Inflammatory macrophage (primary cell): Measurements from ENCODE around the gene PLCB1.
"Not testable (repeated sequence)": the region's sequence is repeated elsewhere in the genome, so short reads cannot be mapped to it uniquely, and the experiment has no call there.

Experiments
- DNase-seq, 2 donors: peaks; one replicate each; pipeline ENCODE4 v3.0.0-alpha.2; 2020 to 2022

PLCB1 gene

DNA sequence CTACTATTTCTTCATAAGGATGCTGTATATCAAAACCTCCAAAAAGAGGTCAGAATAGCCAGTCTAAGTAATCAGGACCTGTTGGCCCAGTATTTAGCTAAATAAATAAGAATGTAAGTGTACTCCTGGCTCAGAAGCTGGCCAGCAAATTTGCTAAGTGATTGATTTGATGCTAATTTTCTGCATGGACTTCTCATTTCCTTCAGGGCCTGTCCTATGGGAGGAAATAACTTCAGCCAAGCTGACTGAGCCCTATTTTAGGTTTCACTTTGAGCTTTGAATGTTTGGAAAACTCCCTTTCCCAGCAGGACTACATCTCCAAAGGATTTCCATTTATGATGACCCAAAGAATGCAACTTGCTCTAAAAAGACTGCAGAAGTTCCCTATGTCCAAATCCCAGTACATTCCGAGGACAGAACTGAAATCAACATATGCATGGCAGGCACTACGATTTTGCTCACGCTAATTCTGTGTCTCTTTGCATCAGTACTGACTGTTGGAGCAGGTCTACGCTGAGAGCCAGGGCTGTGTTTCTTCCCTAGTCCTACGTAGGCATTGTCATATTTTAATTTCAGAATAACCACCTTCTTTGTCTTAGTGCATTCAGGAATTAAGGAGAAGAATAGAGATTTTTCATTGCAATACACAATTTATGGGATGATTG, 495.4 kb downstream of the PLCB1 start:
- DNase-seq: no peak

DNA sequence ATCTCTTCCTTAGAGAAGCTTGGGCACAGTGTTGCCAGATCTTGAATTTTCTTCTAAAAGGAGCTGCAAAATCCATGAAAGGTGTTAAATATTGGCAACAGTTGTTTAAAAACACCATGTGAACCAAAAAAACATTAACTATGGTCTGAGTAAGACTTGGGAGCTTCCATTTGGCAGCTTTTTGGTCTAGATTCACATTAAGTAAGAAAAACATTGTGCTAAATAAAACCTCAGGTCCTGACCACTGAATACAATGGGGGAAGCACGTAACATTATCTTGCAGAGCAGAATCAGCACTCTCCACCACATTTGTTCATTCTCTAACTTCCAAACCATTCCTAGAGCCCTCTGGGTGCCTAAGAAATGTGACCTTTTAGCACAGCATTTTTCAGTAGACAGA, 499.2 kb downstream of the PLCB1 start:
- DNase-seq: no peak

DNA sequence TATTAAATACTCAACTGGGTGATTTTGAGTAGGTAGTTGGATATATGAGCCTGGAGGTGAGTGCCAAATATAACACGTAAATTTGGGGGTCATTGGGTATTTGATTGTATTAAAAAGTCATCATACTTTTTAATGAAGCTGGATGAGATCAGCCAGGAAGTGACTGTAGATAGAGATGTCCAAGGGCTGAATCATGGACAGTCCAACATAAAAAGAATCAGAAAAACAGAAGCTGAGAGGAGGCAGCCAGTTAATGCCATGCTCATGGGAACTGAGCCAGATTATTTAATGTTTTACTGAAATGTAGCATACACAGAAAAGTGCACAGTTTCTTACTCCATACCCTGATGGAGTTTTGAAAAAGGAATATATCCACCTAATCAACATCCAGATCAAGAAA, 501.3 kb downstream of the PLCB1 start:
- no peak for DNase-seq

DNA sequence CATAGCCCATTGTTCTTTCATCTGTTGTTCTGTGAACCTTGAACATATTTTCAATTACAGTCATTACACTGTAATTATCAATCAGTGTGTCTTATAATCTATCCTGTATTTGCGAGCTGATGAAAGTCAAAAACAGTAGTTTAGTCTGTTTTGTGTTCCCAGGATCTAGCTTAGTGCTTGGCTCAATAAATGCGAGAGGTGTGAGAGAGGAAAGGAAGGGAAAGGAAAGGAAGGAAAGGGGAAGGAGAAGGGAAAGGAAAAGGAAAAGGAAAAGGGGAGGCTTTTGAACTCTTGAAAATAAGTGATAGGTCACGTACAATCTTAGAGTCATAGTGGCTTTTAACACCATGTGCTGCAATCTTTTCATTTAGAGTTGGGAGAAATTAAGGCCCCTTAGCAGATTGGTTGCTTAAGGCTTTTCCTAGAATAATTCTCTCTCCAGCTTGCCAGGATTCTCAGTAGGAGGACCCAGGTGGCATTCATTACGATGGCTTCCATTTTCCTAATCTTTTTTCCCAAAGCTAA, 503.0 kb downstream of the PLCB1 start:
- DNase-seq: no peak

DNA sequence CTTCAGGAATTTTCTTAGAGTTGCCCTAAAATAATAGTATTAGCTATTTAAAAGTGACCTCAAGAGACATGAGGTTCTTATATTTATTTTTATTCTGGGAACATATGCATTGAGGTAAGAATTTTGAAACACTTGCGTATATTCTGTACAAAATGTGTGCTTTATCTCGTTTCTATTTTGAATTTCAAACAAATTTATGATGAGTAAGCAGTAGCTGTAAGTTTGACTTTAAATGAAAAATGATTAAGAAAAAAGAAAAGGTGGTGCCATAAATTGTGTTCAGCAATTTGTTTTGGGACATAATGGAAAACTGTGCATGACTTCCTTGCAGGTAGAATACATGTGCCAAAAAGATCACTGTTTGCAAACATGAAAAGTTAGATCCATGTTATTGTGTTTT, 503.8 kb downstream of the PLCB1 start:
- DNase-seq: no peak

DNA sequence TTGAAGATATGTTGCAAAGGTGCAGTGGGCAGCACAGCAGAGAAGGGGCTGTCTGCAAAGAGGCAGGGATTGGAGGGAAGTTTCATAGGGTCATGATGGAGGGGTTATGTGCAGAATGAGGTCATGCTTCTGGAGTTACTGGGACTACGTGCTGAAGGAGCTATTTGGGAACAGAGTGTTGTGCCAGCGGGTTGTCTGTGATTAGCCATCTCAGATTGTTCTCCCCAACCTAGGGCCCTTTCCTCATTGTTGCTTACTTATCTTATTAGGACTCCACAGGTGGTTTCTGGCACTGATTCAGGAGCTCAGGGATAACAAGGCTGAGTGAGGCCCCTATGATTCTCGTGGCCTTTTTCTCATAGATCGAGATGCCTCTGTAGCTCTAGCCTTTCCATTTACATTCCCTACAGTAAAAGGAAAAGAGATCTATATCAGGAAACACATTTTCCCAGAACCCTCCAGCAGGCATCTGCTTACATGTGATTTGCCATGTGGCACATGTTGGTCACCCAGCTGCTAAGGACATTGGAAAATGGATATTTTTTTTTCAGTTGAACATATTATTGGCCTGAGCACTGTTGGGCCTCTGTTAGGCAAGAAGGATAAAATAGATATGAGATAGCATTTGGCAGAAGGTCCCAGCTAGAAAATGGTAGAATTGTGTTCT, 507.2 kb downstream of the PLCB1 start:
- no peak for DNase-seq

DNA sequence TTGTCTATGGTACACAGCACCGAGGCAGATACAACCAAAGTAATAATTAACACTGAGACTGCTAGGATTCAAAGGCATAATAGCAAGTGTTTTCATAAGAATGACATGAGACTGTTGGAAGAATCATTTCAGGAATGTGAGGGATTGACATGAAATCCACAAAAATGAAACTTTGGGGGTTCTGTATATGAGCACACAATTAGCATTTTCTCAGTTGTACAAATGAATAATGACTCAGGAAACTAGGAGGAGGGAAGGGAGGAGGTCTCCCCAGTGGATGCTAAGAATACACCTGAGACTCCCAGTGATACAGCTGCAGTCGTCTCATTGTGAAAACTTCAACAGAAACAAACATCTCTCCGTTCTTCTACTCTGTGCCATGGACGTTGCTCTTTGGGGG, 508.4 kb downstream of the PLCB1 start:
- DNase-seq: no peak

DNA sequence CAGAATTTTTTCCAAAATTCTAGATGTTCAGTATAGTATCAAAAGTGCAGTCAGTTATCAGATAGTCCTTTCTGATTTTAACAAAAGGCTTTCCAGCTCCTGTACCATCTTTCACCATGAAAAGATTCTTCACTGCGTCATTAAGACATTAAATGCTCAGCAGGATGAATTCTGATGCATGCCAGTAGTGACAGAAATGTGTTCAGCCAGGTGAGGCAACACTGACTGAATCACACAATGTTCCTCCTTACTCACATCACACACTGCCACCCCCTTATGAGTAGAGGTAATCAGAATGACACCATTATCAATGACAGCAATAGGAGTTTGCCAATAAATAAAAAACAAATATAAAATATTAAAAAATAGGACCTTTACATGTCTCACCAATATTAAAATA, 510.2 kb downstream of the PLCB1 start:
- no peak for DNase-seq

DNA sequence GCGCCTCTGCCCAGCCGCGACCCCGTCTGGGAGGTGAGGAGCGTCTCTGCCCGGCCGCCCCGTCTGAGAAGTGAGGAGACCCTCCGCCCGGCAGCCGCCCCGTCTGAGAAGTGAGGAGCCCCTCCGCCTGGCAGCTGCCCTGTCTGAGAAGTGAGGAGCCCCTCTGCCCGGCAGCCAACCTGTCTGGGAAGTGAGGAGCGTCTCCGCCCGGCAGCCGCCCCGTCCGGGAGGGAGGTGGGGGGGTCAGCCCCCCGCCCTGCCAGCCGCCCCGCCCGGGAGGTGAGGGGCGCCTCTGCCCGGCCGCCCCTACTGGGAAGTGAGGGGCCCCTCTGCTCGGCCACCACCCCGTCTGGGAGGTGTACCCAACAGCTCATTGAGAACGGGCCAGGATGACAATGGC, 512.4 kb downstream of the PLCB1 start:
- DNase-seq: not testable (repeated sequence)

DNA sequence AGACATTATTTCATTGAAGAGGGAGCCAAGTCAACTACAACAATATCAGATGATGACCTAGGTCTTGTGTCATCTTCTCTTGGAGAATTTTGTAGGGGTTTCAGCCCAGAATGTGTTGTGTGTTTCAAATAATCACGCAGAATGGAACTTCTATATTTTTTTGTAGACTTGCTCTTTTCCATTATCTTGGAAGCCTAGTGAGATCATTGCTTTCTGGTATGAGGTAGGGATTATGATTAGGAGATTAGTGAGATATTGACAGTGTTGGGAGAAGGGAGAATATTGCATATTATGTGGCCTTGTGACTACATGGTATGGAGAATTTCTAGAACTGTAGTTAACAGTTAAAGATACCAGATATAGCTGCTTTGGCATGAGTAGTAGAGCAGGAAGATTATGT, 513.3 kb downstream of the PLCB1 start:
- no peak for DNase-seq

DNA sequence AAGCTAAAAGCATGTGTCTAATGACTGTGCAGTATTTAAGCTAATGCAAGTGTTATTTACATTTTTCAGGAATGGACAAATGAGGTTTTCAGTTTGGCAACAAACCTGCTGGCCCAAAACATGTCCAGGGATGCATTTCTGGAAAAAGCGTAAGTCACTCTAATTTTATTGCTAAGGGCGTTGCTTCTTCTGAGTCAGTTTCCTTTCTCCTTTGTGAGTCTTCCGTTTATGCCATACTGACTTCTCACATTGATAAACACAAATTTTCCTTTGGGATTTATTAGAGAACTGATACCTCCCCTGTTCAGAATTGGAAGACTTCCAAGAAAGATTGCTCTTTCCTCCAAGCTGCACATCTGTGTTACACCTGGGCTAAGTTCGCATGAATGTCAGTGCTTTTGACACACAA, 514.0 kb downstream of the PLCB1 start:
- DNase-seq: no peak

DNA sequence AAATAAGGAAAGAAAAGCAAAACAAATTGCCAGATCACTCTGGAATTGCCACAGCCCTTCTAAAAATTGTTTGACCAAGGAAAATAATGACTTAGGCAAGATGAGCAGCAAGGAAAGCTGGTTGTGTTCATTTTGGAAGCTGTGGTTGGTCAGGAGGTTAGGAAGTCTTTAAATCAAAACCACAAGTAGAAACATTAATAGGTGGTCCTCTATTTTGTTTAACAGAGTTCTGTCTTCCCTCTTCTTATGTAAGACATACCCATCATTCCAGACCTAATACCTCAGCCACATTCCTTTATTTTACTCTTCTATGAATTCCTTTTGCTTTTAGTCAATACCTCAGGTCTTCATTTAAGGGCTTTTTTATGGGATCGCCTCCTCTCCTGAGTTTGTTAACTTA, 514.6 kb downstream of the PLCB1 start:
- DNase-seq: no peak

DNA sequence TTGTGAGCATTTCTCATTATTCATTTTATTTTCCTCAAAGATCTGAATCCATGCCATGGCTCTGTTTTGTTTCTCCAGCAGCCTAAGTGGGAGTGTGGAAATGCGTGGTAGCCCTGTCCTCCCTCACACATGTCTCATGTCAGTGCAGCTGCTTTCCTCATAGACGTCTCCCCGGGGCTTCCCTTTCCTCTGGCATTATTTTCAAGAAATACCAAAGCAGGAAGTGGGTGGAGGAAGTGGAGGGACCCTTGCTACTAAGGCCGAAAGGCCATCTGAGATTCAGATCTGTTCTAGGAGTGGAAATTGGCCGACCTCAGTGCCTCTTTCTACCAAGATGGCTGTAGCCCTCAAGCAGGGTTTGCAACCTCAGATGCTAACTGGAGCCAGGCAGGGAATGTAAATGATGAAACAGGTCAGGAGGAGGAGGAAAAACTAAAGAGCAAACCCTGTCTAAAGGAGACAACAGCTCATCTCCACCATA, 515.9 kb downstream of the PLCB1 start:
- peak; percentile 76 to 80 for DNase-seq

DNA sequence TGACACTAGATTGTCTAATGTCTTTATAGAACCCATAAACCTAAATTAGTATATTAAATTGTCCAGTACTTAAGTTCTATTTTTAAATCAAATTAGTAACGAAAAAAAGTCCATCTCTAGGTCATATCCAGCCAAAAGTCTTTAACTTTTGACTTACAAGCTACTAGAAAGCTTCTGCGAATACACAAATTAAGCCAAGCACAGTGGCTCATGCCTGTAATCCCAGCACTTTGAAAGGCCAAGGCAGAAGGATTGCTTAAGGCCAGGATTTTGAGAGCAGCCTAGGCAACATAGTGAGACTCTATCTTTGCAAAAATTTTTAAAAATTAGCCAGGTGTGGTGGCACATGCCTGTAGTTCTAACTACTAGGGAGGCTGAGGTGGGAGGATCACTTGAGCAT, 516.4 kb downstream of the PLCB1 start:
- no peak for DNase-seq

DNA sequence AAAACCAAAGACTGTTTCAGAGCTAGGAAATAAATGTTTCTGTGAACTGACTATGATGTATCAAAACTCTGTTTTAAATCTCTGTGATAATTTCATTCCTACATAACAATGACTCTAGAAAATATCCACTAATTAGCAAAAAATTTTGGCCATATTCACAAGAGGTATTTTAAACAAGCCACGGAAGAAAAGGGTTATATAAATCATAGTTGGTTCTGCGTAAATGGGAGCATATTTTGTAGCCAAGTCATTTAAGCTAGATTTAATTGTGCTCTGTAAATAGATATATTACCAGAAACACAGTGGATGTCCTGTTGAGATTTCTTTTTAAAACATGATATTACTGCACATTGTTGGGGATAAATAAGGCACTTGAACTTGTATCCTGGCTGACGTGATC, 520.3 kb downstream of the PLCB1 start:
- no peak for DNase-seq

DNA sequence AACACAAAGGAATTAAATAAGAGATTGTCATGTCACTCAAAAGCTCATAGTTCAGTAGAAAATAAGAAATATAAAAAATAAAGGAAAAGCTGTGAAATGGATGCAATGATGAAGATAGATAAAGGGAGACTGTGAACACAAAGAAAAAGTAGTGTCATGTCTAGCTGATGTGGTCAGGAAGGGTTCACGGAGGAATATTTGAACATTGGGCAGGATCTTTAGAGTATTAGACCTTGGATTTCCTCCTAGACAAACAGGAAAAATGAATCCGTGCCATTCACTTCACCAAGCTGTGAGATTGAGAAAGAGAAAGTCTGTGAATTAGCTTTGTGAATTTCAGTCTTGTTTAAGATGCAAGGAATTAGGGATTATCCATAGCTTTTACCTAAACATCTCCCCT, 522.4 kb downstream of the PLCB1 start:
- no peak for DNase-seq

DNA sequence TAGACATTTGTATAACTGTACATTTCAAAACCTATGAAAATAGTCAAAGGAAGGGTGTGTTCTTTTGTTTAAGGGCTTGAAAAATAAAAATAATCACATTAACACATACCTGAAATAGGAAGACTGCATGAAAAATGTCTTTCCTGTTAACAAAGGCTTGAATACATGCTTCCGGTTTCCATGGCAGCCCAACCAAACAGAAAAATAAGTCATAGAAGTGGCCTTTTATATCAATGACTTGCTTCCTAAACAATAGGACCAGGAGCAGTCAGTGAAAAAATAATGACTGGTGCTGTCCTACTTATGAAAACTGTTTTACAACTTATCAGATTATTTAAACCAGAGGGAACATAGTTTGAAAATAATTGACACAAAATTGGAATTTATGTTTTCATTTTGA, 524.3 kb downstream of the PLCB1 start:
- DNase-seq: no peak

DNA sequence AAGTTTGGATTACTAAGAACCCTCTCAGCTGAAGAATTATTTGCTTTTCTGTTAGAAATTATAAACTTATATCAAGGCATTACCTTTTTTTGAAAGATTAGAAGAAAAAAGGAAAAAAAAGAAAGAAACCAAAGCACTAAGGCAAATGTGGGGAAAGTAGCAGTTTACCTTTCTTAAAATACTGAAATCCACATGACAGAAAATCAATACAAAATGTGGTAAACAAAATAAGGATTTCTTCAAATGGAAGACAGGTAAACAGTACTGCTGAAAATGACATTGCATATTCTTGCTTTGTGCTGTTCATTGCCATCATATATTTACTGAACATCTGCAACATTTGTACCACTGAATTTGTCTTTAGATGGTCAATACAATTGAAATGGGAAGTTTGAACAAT, 525.6 kb downstream of the PLCB1 start:
- no peak for DNase-seq

DNA sequence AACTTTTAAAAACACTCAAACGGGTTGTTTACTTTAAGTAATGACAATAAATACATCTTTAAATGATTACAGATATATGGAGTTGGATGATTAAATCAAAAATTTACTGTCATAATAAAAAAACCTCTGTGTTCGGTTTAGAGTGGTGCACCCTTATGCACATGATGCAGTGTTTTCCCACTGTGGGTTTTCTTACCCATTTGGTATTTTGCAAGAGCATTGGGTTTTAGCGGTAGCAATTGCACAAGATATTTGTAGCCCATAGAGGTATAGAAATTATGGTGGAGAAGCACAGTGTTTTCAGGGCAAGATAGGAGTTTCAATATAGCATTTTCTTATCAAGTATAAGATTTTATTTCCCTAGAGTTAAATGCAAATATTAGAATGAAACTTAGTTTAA, 526.0 kb downstream of the PLCB1 start:
- no peak for DNase-seq

DNA sequence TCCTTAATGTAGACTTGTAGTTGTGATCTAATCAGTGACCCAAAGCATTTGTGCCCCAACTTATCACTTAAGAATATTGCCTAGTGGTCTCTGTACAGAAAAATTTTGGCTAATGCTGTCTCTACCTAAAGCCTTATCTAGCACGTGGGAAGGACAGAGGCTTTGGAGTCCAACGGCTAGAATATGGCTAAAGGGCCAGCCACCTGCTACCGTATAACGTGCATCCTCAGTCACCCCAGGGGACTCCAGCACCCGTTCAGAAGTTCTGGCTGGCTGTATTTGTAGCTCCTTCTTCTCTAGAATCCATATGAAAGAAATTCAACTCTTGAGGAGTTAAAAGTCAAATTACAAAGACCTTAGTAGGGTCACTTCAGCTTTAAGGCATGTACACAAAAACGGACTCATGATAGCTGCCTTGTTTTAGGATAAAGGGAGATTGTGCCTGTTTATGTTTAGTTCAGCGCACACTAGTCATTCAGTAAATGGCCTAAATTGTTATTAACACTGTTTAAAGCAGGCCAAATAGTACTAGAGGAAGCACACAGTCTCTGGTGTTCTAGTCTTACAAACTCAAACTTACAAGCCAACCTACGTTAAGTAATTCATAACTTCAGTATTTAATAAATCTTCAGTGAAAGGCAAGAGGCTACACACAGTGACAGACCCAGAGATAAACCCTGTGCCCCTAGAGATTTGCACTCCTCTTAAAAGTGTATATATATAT, 529.3 kb downstream of the PLCB1 start:
- no peak for DNase-seq

DNA sequence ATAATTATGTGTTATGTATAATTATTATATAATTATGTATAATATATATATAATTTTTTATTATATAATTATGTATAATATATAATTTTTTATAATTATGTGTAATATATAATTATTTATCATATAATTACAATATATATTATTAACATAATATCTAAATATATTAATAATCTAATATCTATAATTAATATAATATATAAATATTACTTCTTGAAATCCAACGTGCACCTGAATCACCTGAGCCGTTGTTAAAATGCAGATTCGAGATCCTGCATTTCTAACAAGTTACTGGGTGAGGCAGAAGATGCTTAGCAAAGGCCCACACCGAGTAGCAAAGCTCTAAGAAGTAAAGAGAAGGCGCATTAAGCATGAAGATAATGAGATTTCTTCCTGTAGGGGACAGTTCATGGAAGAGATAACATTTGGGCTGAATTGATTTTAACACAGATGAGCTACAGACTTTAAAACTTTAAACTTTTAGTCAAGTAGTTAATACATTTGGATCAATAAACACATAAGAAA, 530.4 kb downstream of the PLCB1 start:
- DNase-seq: no peak

DNA sequence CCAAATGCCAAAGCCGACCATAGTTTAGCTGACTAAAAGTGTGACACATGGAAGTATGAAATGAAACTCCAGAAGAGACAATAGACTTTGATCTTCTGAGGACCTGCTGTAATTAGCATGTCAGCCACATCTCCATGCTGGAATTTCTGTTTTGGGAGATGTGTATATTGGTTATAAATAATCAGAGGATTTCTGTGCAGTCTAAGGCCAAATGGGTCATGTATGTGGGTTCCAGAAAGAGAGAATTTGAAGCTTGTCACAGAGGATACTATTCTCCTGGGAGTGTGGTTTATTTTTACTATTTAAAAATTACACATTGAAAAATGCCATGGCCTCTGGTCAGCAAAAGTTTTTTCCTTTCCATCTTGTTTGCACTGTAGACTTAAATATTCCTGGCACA, 531.4 kb downstream of the PLCB1 start:
- no peak for DNase-seq

DNA sequence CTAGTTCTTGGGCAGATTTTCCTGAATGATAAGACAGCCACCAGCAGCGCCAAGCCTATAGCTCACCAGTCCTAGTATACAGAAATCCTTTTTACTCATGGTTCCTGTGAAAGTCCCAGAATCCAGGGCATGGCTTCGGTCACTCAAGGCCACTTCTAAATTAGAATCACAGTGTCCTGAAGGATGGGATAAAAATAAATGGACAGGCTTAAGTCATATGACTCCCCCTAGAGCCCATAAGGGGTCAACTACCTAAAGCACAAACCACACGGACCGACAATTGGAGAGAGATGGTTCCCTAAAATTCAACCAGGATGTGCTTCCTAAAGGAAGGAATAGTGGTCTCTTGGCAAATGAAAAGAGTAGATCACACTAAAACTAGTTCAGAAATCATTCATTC, 532.7 kb downstream of the PLCB1 start:
- no peak for DNase-seq

DNA sequence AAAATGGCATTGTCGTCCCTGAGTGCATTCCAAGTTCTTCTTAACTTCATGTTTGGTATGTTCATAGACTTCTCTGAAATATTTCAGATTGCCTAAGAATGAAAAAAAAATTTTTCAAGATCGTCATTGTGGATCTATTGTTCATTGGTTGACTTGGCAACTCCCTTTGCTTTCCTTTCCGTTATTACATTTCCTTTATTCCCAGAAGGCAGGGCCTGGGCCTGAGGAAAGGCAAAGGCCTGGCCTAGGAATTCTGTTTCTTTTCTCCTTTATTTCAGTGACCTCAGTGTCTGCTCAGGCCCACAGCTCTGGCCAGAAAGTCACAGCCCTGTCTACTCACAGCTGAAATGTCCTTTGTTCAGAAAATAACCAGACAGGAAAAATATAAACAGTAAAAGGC, 535.2 kb downstream of the PLCB1 start:
- DNase-seq: no peak
